Activated CD8-positive, alpha-beta memory T cell treated with anti-CD3 and anti-CD28 coated beads, Interleukin-2, amount 50 U/mL, for 24 hours (primary cell): ENCODE data around the gene FAM20B.
A peak's percentile ranks its signal among the peaks of the same experiment; 100 is the strongest.

Experiments used
- DNase-seq: peaks from one replicate; pipeline ENCODE4 v3.0.0-alpha.2; 2020; ENCODE audit errors: extremely low read depth

The FAM20B gene

GRCh38 chr1:179048339-179049124 is 22.8 kb downstream of the FAM20B start:
- DNase-seq = no peak

- DNase-seq = no peak
These were observed 27.1 kb downstream of the FAM20B start for GRCh38 chr1:179052776-179053175.

- DNase-seq = no peak
These were observed 27.8 kb downstream of the FAM20B start for GRCh38 chr1:179053486-179053885.

GRCh38 chr1:179055937-179056336 is 30.2 kb downstream of the FAM20B start:
- no peak for DNase-seq

GRCh38 chr1:179058487-179059483 is 33.1 kb downstream of the FAM20B start:
- DNase-seq = no peak

GRCh38 chr1:179061360-179062282 is 35.9 kb downstream of the FAM20B start:
- DNase-seq = no peak

- DNase-seq = no peak
These were observed 40.8 kb downstream of the FAM20B start for GRCh38 chr1:179066471-179066870.

GRCh38 chr1:179077396-179077795 is 51.7 kb downstream of the FAM20B start:
- no peak for DNase-seq

GRCh38 chr1:179079113-179079761 is 53.5 kb downstream of the FAM20B start:
- no peak for DNase-seq

- DNase-seq = no peak
These were observed 55.4 kb downstream of the FAM20B start for GRCh38 chr1:179080866-179081686.

GRCh38 chr1:179081687-179082332 is 56.1 kb downstream of the FAM20B start, which contains the start of gene TOR3A:
Gene TOR3A, plus strand, starts transcription at chr1:179082070. Its CDS starts 59 bp downstream, at chr1:179082129.
- peak; percentile 62 for DNase-seq

GRCh38 chr1:179082333-179082998 is 56.8 kb downstream of the FAM20B start:
- no peak for DNase-seq

GRCh38 chr1:179082999-179083335 is 57.3 kb downstream of the FAM20B start:
- no peak for DNase-seq

GRCh38 chr1:179083533-179083932 is 57.8 kb downstream of the FAM20B start:
- DNase-seq = no peak

GRCh38 chr1:179087665-179088064 is 62.0 kb downstream of the FAM20B start:
- no peak for DNase-seq

- DNase-seq = no peak
These were observed 64.3 kb downstream of the FAM20B start for GRCh38 chr1:179089827-179090482.

GRCh38 chr1:179090522-179090921 is 64.8 kb downstream of the FAM20B start:
- no peak for DNase-seq

GRCh38 chr1:179090923-179091322 is 65.2 kb downstream of the FAM20B start:
- no peak for DNase-seq
